Stimulated activated CD4-positive, alpha-beta T cell treated with anti-CD3 and anti-CD28 coated beads, Interleukin-4, amount 100 ng/mL, for 24 hours (primary cell): ENCODE data around the gene GRIK4.
A peak's percentile ranks its signal among the peaks of the same experiment; 100 is the strongest.
"Not testable (repeated sequence)": the region's sequence is repeated elsewhere in the genome, so short reads cannot be mapped to it uniquely, and the experiment has no call there.

Experiments used
- DNase-seq: peaks from one replicate; pipeline ENCODE4 v3.0.0-alpha.2; 2020

The GRIK4 gene

DNA sequence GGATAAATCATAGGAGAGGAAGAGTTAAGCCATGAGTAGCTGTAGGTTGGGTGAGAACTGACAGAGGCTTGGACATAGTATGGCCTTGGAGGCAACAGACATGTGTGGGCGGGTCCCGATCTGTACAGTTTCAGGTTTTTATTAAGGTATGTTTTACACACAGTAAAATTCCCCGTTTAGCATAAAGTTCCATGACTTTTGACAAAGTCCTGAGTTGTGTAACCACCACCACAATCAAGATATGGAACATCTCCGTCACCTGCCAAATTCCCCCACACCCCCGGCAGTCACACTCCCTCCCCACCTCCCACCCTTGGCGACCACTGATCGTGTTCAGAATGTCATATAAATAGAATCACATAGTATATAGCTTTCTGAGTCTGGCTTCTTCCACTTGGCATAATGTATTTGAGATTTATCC is 68.1 kb downstream of the GRIK4 start:
- peak; percentile 19 for DNase-seq

- DNase-seq = no peak
Observed at GRCh38 chr11:120581313-120581712, 69.8 kb downstream of the GRIK4 start.

- DNase-seq = not testable (repeated sequence)
Observed at GRCh38 chr11:120582535-120582934, 71.0 kb downstream of the GRIK4 start.

DNA sequence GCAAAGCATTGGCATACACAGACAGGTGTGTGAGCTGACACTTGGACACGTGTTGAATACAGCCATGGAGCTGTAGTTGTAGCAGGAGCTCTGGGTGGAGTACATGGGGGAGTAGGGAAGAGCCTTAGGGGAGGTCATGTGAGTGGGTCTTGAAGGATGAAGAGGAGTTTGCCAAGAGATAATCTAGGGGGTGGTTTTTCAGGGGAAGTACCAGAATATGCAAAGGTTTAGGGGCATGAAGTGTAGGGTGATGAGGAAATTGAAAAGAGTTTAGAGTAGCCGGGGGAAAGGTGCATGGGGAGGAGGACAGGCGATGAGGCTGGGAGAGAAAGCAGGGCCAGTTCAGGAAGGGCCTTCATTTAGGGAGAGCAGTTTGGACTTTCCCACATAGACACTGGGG is 74.5 kb downstream of the GRIK4 start:
- DNase-seq = no peak

DNA sequence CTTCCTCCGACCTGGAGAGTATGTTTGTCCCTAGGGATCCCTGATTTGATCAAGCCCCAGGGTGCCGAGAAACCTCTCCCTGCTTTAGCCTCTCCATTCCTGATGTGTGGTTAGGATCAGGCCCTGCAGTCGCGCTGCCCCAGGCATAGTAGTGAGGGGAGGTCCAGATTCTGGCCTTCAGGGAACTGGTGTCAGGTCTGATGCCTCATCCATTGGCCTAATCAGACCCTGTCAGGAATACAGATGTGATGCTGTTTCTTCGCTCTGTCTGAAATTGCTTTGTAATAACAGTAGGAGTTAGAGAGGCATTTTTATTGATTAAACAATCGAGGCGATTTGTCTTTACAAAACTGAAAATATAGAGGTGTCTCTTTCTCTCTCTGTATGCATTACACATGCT is 75.2 kb downstream of the GRIK4 start:
- no peak for DNase-seq

- DNase-seq = no peak
Observed at GRCh38 chr11:120587299-120587698, 75.8 kb downstream of the GRIK4 start.

- DNase-seq = no peak
Observed at GRCh38 chr11:120589376-120589775, 77.8 kb downstream of the GRIK4 start.

- DNase-seq = no peak
Observed at GRCh38 chr11:120590472-120590871, 78.9 kb downstream of the GRIK4 start.

- no peak for DNase-seq
Observed at GRCh38 chr11:120594746-120595145, 83.2 kb downstream of the GRIK4 start.

DNA sequence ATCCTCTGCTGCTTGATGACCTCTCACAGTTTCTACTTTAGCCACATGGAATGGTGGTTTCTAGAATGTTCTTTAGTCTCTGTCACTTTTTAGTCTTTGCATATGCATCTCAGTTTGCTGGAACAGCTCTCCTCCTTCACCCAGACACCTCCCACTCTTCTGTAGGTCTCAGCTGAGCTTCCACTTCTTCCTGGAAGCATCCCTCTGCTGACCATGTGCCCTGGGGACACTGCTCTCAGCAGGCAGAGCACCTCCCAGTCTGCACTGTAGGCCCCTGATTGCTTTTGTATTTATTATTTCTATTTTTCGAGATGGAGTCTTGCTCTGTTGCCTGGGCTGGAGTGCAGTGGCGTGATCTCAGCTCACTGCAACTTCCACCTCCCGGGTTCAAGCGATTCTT is 84.0 kb downstream of the GRIK4 start:
- no peak for DNase-seq

DNA sequence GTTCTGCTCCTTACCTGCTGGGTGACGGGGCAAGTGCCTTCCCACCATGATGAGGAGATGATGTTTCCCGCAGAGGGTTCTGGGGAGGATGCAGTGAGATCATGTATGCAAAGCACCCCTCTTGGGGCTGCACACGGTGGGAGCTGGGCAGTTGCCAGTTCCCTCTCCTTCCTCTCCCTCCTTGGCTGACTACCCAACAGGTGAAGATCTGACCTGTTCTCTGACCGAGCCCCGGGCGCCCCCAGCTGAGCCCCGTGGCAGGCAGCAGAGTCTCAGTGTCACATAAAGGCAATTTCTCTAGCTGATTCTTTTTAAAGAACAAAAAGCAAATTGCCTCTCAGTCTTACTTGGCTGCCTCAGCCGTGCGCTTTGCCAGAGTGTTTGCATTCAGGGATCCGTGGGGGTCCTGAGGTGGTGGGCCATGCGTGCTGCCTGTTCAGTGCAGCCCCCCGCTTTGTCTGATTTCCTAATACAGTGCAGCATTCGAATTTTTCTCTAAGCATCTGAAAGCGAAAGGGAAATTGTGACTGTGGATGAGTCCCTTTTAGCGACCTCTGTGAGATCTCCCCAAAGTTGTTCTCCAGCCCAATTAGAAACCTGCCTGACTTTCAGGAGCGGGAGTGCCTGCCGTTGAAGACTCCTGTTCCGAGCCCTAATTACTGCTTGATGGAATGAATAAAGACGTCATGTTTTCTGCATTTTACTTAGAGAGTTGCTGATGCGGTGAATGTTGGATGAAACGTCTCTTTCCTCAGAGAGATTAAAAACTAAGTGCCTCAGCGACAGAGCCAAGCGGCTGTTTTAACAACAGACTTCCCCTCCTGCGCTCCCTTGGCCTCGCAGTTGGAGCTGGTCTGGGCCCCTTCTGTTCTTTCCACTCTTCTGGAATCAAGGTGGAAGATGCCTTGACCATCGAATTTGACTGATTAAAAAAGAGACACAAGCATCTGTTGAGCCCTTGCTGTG is 86.0 kb downstream of the GRIK4 start:
- DNase-seq = no peak

- no peak for DNase-seq
Observed at GRCh38 chr11:120598517-120599257, 87.1 kb downstream of the GRIK4 start.

- no peak for DNase-seq
Observed at GRCh38 chr11:120599816-120600420, 88.4 kb downstream of the GRIK4 start.

DNA sequence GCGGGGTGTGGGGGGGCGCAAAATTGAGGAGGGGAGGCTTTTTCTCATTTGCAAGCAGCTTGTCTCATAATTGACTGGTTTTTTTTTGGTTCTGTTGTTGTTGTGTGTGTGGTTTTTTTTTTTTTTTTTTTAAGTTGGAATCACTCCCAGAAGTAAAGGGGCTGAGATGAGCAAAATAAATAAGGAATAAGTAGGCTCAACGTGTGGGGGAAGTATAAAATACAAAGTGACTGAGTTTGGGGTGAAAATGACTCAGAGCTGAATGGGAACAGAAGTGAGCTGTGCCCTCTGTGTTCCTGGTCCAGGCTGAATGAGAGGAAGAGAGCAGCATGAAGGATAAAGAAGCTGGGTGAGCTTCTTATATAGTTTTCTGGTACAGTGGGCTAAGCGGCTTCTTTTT is 90.0 kb downstream of the GRIK4 start:
- no peak for DNase-seq

DNA sequence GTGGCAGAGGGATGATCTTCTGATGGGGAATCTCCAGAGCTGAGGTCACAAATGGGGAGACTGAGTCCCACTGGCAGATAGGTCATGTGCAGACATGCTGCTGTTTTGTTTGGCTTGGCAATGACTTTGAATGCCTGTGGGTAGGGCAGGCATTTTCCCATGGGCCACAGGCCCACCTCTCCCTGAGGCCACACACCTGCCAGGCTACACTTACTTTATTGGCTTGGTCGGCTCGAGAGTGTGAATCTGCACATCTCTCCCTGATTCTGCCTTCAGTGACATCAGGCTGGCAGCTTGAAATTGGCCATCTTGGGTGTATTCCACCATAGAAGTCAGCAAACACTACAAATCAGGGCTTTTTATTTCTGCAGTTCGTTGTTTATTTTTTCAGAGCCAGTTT is 91.5 kb downstream of the GRIK4 start:
- no peak for DNase-seq

- DNase-seq = no peak
Observed at GRCh38 chr11:120605469-120605868, 93.9 kb downstream of the GRIK4 start.

DNA sequence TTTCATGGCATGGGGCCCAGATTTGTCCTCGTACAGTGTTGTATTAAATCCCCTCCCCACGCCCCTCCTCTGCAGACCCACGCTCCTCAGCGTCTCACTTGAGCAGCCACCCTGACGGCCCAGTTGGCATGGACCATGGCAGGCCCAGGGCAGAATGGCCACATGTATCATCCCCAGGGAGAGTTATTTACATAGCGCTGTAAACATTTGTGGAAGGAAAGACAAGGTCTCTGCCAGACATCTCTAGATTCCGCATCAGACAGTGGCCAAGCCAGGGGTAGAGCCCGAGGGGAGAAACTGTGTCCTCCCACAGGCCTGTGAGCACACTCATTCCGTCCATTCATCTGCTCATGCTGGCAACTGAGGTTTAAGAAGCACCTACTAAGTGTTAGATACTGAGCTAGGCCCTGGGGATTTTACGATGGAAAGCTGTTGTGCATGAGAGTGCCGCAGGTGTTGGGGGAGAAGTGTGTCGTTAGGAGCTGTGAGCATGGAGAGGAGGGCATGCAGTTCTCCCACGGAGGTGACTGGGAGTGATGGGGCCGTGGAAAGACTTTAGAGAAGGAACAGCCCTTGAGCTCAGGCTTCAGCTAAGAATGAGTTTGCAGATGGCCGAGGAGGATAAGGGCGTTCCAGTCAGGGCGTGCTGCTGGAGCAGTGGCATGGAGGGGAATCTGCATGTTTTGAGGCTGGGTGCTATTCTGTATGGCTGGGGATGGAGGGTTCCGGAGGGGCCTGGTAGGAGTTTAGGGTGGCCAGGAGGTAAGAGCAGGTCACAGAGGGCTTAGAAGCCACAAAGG is 94.9 kb downstream of the GRIK4 start:
- DNase-seq = no peak

DNA sequence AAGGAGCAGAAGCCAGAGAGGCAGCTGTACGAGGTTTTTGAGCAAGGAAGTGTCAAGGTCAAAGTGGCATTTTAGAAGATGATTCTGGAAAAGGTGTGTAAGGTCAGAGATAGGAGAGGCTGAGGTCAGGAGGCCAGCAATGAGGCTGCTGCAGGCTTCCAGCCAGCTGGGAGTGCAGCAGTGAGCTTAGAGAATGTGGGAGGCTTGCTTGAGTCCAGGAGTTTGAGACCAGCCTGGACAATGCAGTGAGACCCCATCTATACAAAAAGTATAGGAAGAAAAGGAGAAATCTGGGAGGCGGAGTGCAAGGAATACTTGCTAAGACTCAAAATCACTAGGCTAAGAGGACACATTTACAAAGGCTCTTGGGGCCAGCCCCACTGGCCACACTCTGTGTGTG is 96.5 kb downstream of the GRIK4 start:
- DNase-seq = no peak

DNA sequence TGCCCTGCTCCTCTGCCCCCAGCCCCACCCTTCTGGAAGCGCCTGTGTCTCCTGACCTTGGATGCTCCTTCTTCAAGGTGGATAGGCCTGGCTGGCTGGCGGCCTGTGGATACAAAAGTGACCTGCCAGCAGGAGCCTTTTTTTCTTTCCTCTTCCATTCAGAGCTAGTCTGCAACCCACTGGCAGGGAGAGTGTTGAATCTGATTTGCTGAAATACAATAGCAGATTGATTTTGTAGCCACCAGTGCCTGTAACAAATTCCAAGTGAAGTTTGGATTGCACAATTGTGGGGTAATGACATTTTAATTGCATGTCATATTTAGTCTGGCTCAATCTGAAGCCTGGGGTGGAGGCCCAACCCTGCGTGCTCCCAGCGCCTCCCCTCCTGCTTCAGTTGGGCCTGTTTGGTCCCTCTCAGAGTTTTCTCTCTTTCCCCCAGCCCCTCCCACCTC is 97.2 kb downstream of the GRIK4 start:
- DNase-seq = no peak

- no peak for DNase-seq
Observed at GRCh38 chr11:120610111-120610510, 98.6 kb downstream of the GRIK4 start.

- DNase-seq = no peak
Observed at GRCh38 chr11:120611581-120611980, 100.0 kb downstream of the GRIK4 start.

GRCh38 chr11:120612513-120613263 is 101.1 kb downstream of the GRIK4 start:
- DNase-seq = no peak
